T-helper 2 cell treated with Interferon-gamma antibody and Interleukin-4, amounts not matched to agents 5 μg/mL and 100 μg/mL, for 36 hours (primary cell): ENCODE measurements around the gene DIP2C.
A peak's percentile ranks its signal among the peaks of the same experiment; 100 is the strongest.
"Not testable (repeated sequence)": the region's sequence is repeated elsewhere in the genome, so short reads cannot be mapped to it uniquely, and the experiment has no call there.

Source experiments
- DNase-seq: peaks from one replicate; pipeline ENCODE4 v3.0.0; 2021; ENCODE audit warnings: low spot score
- H3K27ac Mint-ChIP-seq: one replicate; pipeline ENCODE4 v1.8.0; 2021; ENCODE audit warnings: mild to moderate bottlenecking, mixed read lengths
- H3K27me3 Mint-ChIP-seq: one replicate; pipeline ENCODE4 v1.8.0; 2021; ENCODE audit warnings: low read depth, mixed read lengths
- H3K36me3 Mint-ChIP-seq: one replicate; pipeline ENCODE4 v1.8.0; 2021; ENCODE audit warnings: low read depth, mixed read lengths
- H3K4me1 Mint-ChIP-seq: one replicate; pipeline ENCODE4 v1.8.0; 2021; ENCODE audit warnings: low read depth, mixed read lengths
- H3K4me3 Mint-ChIP-seq: one replicate; pipeline ENCODE4 v1.8.0; 2022; ENCODE audit warnings: mild to moderate bottlenecking, moderate library complexity, mixed read lengths
- H3K9me3 Mint-ChIP-seq: one replicate; pipeline ENCODE4 v1.8.0; 2021; ENCODE audit warnings: mixed read lengths

DIP2C gene

GRCh38 chr10:266974-267425, 422.5 kb downstream of the DIP2C start:
- no peak overlapping the region for H3K27ac Mint-ChIP-seq
- peaks cover 8% of the 10 kb centered on the region for H3K4me1 Mint-ChIP-seq
- no peaks in the 10 kb centered on the region for H3K36me3 Mint-ChIP-seq
- no peaks in the 10 kb centered on the region for H3K9me3 Mint-ChIP-seq
- H3K4me3 Mint-ChIP-seq = no peak overlapping the region
- no peaks in the 10 kb centered on the region for H3K27me3 Mint-ChIP-seq
- DNase-seq = no peak

GRCh38 chr10:265816-266588, 423.5 kb downstream of the DIP2C start:
- not testable (repeated sequence) for H3K4me1 Mint-ChIP-seq, H3K9me3 Mint-ChIP-seq, H3K4me3 Mint-ChIP-seq, H3K27ac Mint-ChIP-seq, H3K36me3 Mint-ChIP-seq, H3K27me3 Mint-ChIP-seq, DNase-seq

- H3K27me3 Mint-ChIP-seq, H3K4me3 Mint-ChIP-seq, H3K27ac Mint-ChIP-seq, H3K36me3 Mint-ChIP-seq, H3K9me3 Mint-ChIP-seq: not testable (repeated sequence)
- peak; percentile 30 for DNase-seq
- H3K4me1 Mint-ChIP-seq = peaks cover 12% of the 10 kb centered on the region
Observed at GRCh38 chr10:265074-265440, 424.4 kb downstream of the DIP2C start.

GRCh38 chr10:264160-265073, 425.1 kb downstream of the DIP2C start:
- not testable (repeated sequence) for H3K27me3 Mint-ChIP-seq, H3K4me3 Mint-ChIP-seq, H3K36me3 Mint-ChIP-seq, H3K27ac Mint-ChIP-seq, H3K9me3 Mint-ChIP-seq
- DNase-seq = peak; percentile 12
- peaks cover 12% of the 10 kb centered on the region for H3K4me1 Mint-ChIP-seq

- Mint-ChIP-seq H3K27me3 (no peaks in the 10 kb centered on the region), H3K27ac (no peak overlapping the region), H3K4me3 (no peak overlapping the region)
Observed at GRCh38 chr10:260819-261429, 428.5 kb downstream of the DIP2C start.

GRCh38 chr10:251982-252582, 437.4 kb downstream of the DIP2C start:
- Mint-ChIP-seq H3K27me3 (no peaks in the 10 kb centered on the region), H3K9me3 (no peaks in the 10 kb centered on the region), H3K4me3 (no peak overlapping the region), H3K36me3 (peaks cover 29% of the 10 kb centered on the region), H3K27ac (no peak overlapping the region), H3K4me1 (no peaks in the 10 kb centered on the region)
- DNase-seq = no peak

More at GRCh38 chr10:260819-261429, 428.5 kb downstream of the DIP2C start:
- Mint-ChIP-seq H3K36me3 (no peaks in the 10 kb centered on the region), H3K4me1 (peaks cover 12% of the 10 kb centered on the region), H3K9me3 (no peaks in the 10 kb centered on the region)
- DNase-seq = no peak

- no peaks in the 10 kb centered on the region for H3K27me3 Mint-ChIP-seq
- H3K27ac Mint-ChIP-seq = no peak overlapping the region
- H3K9me3 Mint-ChIP-seq = no peaks in the 10 kb centered on the region
- no peak for DNase-seq
- H3K4me1 Mint-ChIP-seq = no peaks in the 10 kb centered on the region
- H3K4me3 Mint-ChIP-seq = no peak overlapping the region
- peaks cover 34% of the 10 kb centered on the region for H3K36me3 Mint-ChIP-seq
Observed at GRCh38 chr10:248307-248706, 441.2 kb downstream of the DIP2C start.

- DNase-seq = no peak
- no peak overlapping the region for H3K4me3 Mint-ChIP-seq
- H3K9me3 Mint-ChIP-seq = no peaks in the 10 kb centered on the region
- H3K36me3 Mint-ChIP-seq = peaks cover 36% of the 10 kb centered on the region
- H3K27me3 Mint-ChIP-seq = no peaks in the 10 kb centered on the region
- H3K27ac Mint-ChIP-seq = no peak overlapping the region
- no peaks in the 10 kb centered on the region for H3K4me1 Mint-ChIP-seq
Observed at GRCh38 chr10:247480-247879, 442.0 kb downstream of the DIP2C start.

GRCh38 chr10:246431-246830, 443.0 kb downstream of the DIP2C start:
- Mint-ChIP-seq H3K4me1 (no peaks in the 10 kb centered on the region), H3K27me3 (no peaks in the 10 kb centered on the region), H3K9me3 (no peaks in the 10 kb centered on the region), H3K36me3 (peaks cover 34% of the 10 kb centered on the region), H3K4me3 (no peak overlapping the region), H3K27ac (no peak overlapping the region)
- no peak for DNase-seq

GRCh38 chr10:244227-244626, 445.2 kb downstream of the DIP2C start:
- DNase-seq = no peak
- Mint-ChIP-seq H3K36me3 (peaks cover 18% of the 10 kb centered on the region), H3K27ac (no peak overlapping the region)

GRCh38 chr10:241966-242643, 447.4 kb downstream of the DIP2C start:
- Mint-ChIP-seq H3K36me3 (peaks cover 9% of the 10 kb centered on the region), H3K27me3 (no peaks in the 10 kb centered on the region), H3K27ac (no peak overlapping the region), H3K4me1 (no peaks in the 10 kb centered on the region), H3K9me3 (no peaks in the 10 kb centered on the region), H3K4me3 (no peak overlapping the region)
- DNase-seq = no peak

More at GRCh38 chr10:244227-244626, 445.2 kb downstream of the DIP2C start:
- Mint-ChIP-seq H3K4me1 (no peaks in the 10 kb centered on the region), H3K27me3 (no peaks in the 10 kb centered on the region), H3K4me3 (no peak overlapping the region), H3K9me3 (no peaks in the 10 kb centered on the region)

- Mint-ChIP-seq H3K4me3 (no peak overlapping the region), H3K27ac (no peak overlapping the region), H3K36me3 (peaks cover 3% of the 10 kb centered on the region), H3K4me1 (no peaks in the 10 kb centered on the region), H3K9me3 (no peaks in the 10 kb centered on the region), H3K27me3 (no peaks in the 10 kb centered on the region)
- DNase-seq = no peak
Observed at GRCh38 chr10:241451-241850, 448.0 kb downstream of the DIP2C start.

GRCh38 chr10:239109-239508, 450.4 kb downstream of the DIP2C start:
- peaks cover 4% of the 10 kb centered on the region for H3K4me1 Mint-ChIP-seq
- peaks cover 1% of the 10 kb centered on the region for H3K36me3 Mint-ChIP-seq
- DNase-seq = no peak
- no peaks in the 10 kb centered on the region for H3K27me3 Mint-ChIP-seq
- no peaks in the 10 kb centered on the region for H3K9me3 Mint-ChIP-seq
- H3K4me3 Mint-ChIP-seq = no peak overlapping the region
- no peak overlapping the region for H3K27ac Mint-ChIP-seq
